Measurements from ENCODE around the gene SERPINB6.
"Not testable (repeated sequence)": the region's sequence is repeated elsewhere in the genome, so short reads cannot be mapped to it uniquely, and the experiment has no call there.

Gene SERPINB6

GRCh38 chr6:2911171-2911570 is 60.2 kb downstream of the SERPINB6 start:
- TF ChIP-seq CTCF (conservative IDR thresholded peaks at IDR 0.05) (no peak), ZFX (IDR thresholded peaks at IDR 0.05) (no peak)
- H3K27ac ChIP-seq, result no peak overlapping the region

GRCh38 chr6:2909718-2910117 is 61.6 kb downstream of the SERPINB6 start:
- TF ChIP-seq CTCF (conservative IDR thresholded peaks at IDR 0.05), result no peak
- TF ChIP-seq ZFX (IDR thresholded peaks at IDR 0.05), result no peak
- no peak overlapping the region for H3K27ac ChIP-seq

- H3K27ac ChIP-seq, result not testable (repeated sequence)
Measured at GRCh38 chr6:2909051-2909606, 62.2 kb downstream of the SERPINB6 start.

- not testable (repeated sequence) for H3K27ac ChIP-seq
Measured at GRCh38 chr6:2908516-2908915, 62.9 kb downstream of the SERPINB6 start.

GRCh38 chr6:2903411-2904185 is 67.8 kb downstream of the SERPINB6 start:
- not testable (repeated sequence) for H3K27ac ChIP-seq

GRCh38 chr6:2901645-2902502 is 69.5 kb downstream of the SERPINB6 start:
- not testable (repeated sequence) for H3K27ac ChIP-seq

GRCh38 chr6:2900821-2901644 is 70.3 kb downstream of the SERPINB6 start:
- no peak overlapping the region for H3K27ac ChIP-seq
- no peak for TF ChIP-seq ZFX (IDR thresholded peaks at IDR 0.05)
- no peak for TF ChIP-seq CTCF (conservative IDR thresholded peaks at IDR 0.05)

GRCh38 chr6:2900221-2900807 is 71.1 kb downstream of the SERPINB6 start:
- no peak overlapping the region for H3K27ac ChIP-seq
- no peak for TF ChIP-seq CTCF (conservative IDR thresholded peaks at IDR 0.05)
- TF ChIP-seq ZFX (IDR thresholded peaks at IDR 0.05), result no peak

GRCh38 chr6:2899596-2899995 is 71.8 kb downstream of the SERPINB6 start:
- no peak overlapping the region for H3K27ac ChIP-seq
- TF ChIP-seq ZFX (IDR thresholded peaks at IDR 0.05) (no peak), CTCF (conservative IDR thresholded peaks at IDR 0.05) (no peak)
